HepG2 (cell line): ENCODE data around the gene BCAS3. TPM values are rescaled to one million over a fixed set of nuclear protein-coding genes. Genes with fewer than 3 reads are reported as not detected.

ENCODE experiments used
- ATAC-seq: fragments of 200-7000 bp; cut with Tn5 transposase; 3 replicates; pipeline ENCODE4 v1.9.1; 2020; ENCODE audit warnings: mild to moderate bottlenecking, moderate library complexity
- BruUV-seq: library from RNA; stranded (reverse); fragments of 400-500 nt; replicated peaks from 2 replicates; lab custom pipeline; 2021; lab: Mats Ljungman, UMichigan
- CTCF ChIA-PET: fragments of 300-600 bp; formaldehyde crosslinking; extraction: SDS; loops from one replicate; lab custom pipeline; 2021; ENCODE audit warnings: low total read pairs, inconsistent platforms, low intra/inter-chr PET ratio; lab: Yijun Ruan, JAX
- POLR2A ChIA-PET: fragments of 350-600 bp; sonication (Branson Sonifier 250); formaldehyde crosslinking; loops from one replicate; lab custom pipeline; 2020; ENCODE audit warnings: antibody characterized with exemption, inconsistent platforms; lab: Yijun Ruan, JAX
- DNase-seq: peaks from one replicate; pipeline ENCODE4 v3.0.0-alpha.2; 2015; ENCODE audit warnings: low spot score
- FAIRE-seq: peaks from 3 replicates; lab custom pipeline; 2011; peaks lifted over from hg19 to GRCh38; lab: Jason Lieb, UNC
- H2AFZ ChIP-seq: one replicate; pipeline ENCODE4 v1.6.1; 2011; ENCODE audit warnings: low read length, inconsistent platforms
- H3K27ac ChIP-seq: fragments of 300-600 bp; 3 replicates; pipeline ENCODE4 v1.8.0; 2011; ENCODE audit warnings: mixed run types, mild to moderate bottlenecking, mixed read lengths, low read length, inconsistent platforms; ENCODE audit not compliant: insufficient read depth; ENCODE audit errors: extremely low read length
- H3K27me3 ChIP-seq, 2 experiments: fragments of 200-600 bp in 1 of 2; 2 replicates in 1 of 2; 3 replicates in 1 of 2; pipeline versions ENCODE4 v1.6.0 to v1.8.0; 2011; ENCODE audit warnings: low read length in 2 of 2, mild to moderate bottlenecking in 2 of 2, moderate library complexity in 2 of 2, inconsistent platforms in 1 of 2; ENCODE audit not compliant: insufficient read depth in 2 of 2, control insufficient read depth in 1 of 2
- H3K36me3 ChIP-seq, 2 experiments: fragments of 200-600 bp in 1 of 2; replicated peaks in 1 of 2; 2 replicates in 1 of 2; 3 replicates in 1 of 2; pipeline versions ENCODE4 v1.5.1 to v1.8.0; 2011; ENCODE audit warnings: low read length in 2 of 2, inconsistent platforms in 1 of 2; ENCODE audit not compliant: insufficient read depth in 2 of 2, control insufficient read depth in 1 of 2
- H3K4me1 ChIP-seq: 2 replicates; pipeline ENCODE4 v1.5.1; 2012; ENCODE audit warnings: low read length, inconsistent platforms; ENCODE audit not compliant: insufficient read depth
- H3K4me2 ChIP-seq: 2 replicates; pipeline ENCODE4 v1.6.0; 2011; ENCODE audit warnings: low read depth, low read length, inconsistent platforms
- H3K4me3 ChIP-seq, 3 experiments: fragments of 200-600 bp in 1 of 3; sonication (generic), shearing (Covaris generic) in 1 of 3; replicated peaks in 1 of 3; 2 replicates each; pipeline ENCODE4 v1.5.1; 2011 to 2016; ENCODE audit warnings: low read length in 3 of 3, inconsistent platforms in 2 of 3, low read depth in 2 of 3, mild to moderate bottlenecking in 2 of 3, control low read depth in 1 of 3, mixed read lengths in 1 of 3; ENCODE audit not compliant: insufficient read depth in 1 of 3
- H3K79me2 ChIP-seq: one replicate; pipeline ENCODE4 v1.6.1; 2011; ENCODE audit warnings: low read length, inconsistent platforms; ENCODE audit not compliant: insufficient read depth
- H3K9ac ChIP-seq: 2 replicates; pipeline ENCODE4 v1.6.0; 2011; ENCODE audit warnings: mild to moderate bottlenecking, low read depth, low read length, inconsistent platforms; ENCODE audit not compliant: insufficient read depth
- H3K9me3 ChIP-seq: 2 replicates; pipeline ENCODE4 v1.5.1; 2012; ENCODE audit warnings: mild to moderate bottlenecking, low read length
- H4K20me1 ChIP-seq: 2 replicates; pipeline ENCODE4 v1.6.0; 2011; ENCODE audit warnings: inconsistent platforms, mild to moderate bottlenecking, low read length, moderate library complexity; ENCODE audit not compliant: insufficient read depth
- CERS6 ChIP-seq: sonication (generic); formaldehyde crosslinking; IDR thresholded peaks from 2 replicates; pipeline ENCODE4 v1.5.0; 2020; ENCODE audit warnings: missing genetic modification reagents
- FOXK1 ChIP-seq: sonication (generic); formaldehyde crosslinking; IDR thresholded peaks from 2 replicates; pipeline ENCODE4 v1.4.0; 2020; ENCODE audit warnings: low read depth, missing genetic modification reagents, borderline replicate concordance
- GLMP ChIP-seq: sonication (generic); formaldehyde crosslinking; IDR thresholded peaks from 2 replicates; pipeline ENCODE4 v1.9.0; 2021; ENCODE audit warnings: missing genetic modification reagents, mild to moderate bottlenecking, borderline replicate concordance
- MTF2 ChIP-seq: sonication (generic); formaldehyde crosslinking; IDR thresholded peaks from 2 replicates; pipeline ENCODE4 v1.5.0; 2020; ENCODE audit warnings: missing genetic modification reagents, borderline replicate concordance
- SETDB1 ChIP-seq: sonication (generic); formaldehyde crosslinking; IDR thresholded peaks from 2 replicates; pipeline ENCODE4 v1.5.1; 2020; ENCODE audit warnings: missing genetic modification reagents, mild to moderate bottlenecking, borderline replicate concordance
- SSRP1 ChIP-seq: IDR thresholded peaks from 2 replicates; pipeline ENCODE4 v1.6.1; 2016; ENCODE audit warnings: control low read depth
- ZBTB7A ChIP-seq: sonication (generic); formaldehyde crosslinking; IDR thresholded peaks from 2 replicates; pipeline ENCODE4 v1.8.0; 2022; ENCODE audit warnings: mild to moderate bottlenecking, missing genetic modification reagents
- ZNF101 ChIP-seq: sonication (generic); formaldehyde crosslinking; IDR thresholded peaks from 2 replicates; pipeline ENCODE4 v1.4.0; 2020; ENCODE audit warnings: mild to moderate bottlenecking, low read depth, missing genetic modification reagents, borderline replicate concordance
- ZNF17 ChIP-seq: sonication (generic); formaldehyde crosslinking; IDR thresholded peaks from 2 replicates; pipeline ENCODE4 v1.5.0; 2020; ENCODE audit warnings: mild to moderate bottlenecking, missing genetic modification reagents
- ZNF670 ChIP-seq: sonication (generic); formaldehyde crosslinking; IDR thresholded peaks from 2 replicates; pipeline ENCODE4 v1.8.0; 2022; ENCODE audit warnings: mild to moderate bottlenecking, missing genetic modification reagents, borderline replicate concordance
- ZNF740 ChIP-seq: sonication (generic); formaldehyde crosslinking; IDR thresholded peaks from 2 replicates; pipeline ENCODE4 v1.4.0; 2020; ENCODE audit warnings: missing genetic modification reagents
- ZNF766 ChIP-seq: sonication (generic); formaldehyde crosslinking; IDR thresholded peaks from 2 replicates; pipeline ENCODE4 v1.5.0; 2020; ENCODE audit warnings: missing genetic modification reagents, borderline replicate concordance
- ZSCAN9 ChIP-seq: IDR thresholded peaks from 2 replicates; pipeline ENCODE4 v1.6.1; 2016; ENCODE audit warnings: borderline replicate concordance
- WGBS: methylation state at CpG from one replicate; pipeline ENCODE4 v1.1.6; 2017; ENCODE audit warnings: low lambda C conversion rate; 5-methylcytosine and 5-hydroxymethylcytosine counted together
- in situ Hi-C: cut with HindIII; loops from 2 replicates; pipeline ENCODE4 v1.10.0; 2017; ENCODE audit warnings: low pct_unique_long_range_greater_than_20kb; ENCODE audit not compliant: extremely low pct_ligation_motif_present
- intact Hi-C: fragments of 100-400 bp; cut with micrococcal nuclease; formaldehyde crosslinking; loops from one replicate; pipeline ENCODE4 v1.10.0; 2022; ENCODE audit not compliant: unreplicated experiment
- polyA plus RNA-seq, 8 experiments: library from polyadenylated mRNA; depleted of rRNA in 3 of 8; stranded (reverse) in 7 of 8; unstranded in 1 of 8; fragments of >200 nt; fragmentation: Illumina TruSeq in 4 of 8; extraction: Trizol in 4 of 8; gene quantifications; 2 replicates each; pipeline versions ENCODE4 v1.2.1 to v1.2.3, GENCODE V29; 2011 to 2016; ENCODE audit warnings: low read depth in 4 of 8, missing spikeins in 1 of 8, mixed read lengths in 1 of 8; ENCODE audit not compliant: insufficient read depth in 1 of 8
- total RNA-seq, 5 experiments: library from RNA; depleted of rRNA; stranded (reverse); fragments of >200 nt; fragmentation: Illumina TruSeq; extraction: Trizol; gene quantifications; 2 replicates each; pipeline ENCODE4 v1.2.3, GENCODE V29; 2016; ENCODE audit warnings: low read depth in 1 of 5

BCAS3 gene
- total and polyA plus RNA-seq, 2 of the 13 experiments (the other 11 are each of a cell fraction or from before 2014, with no cell fraction given) = 10.7 to 11.2 TPM

GRCh38 chr17:61284174-61284573 is 606.5 kb downstream of the BCAS3 start:
- DNase-seq = no peak
- Histone ChIP-seq H3K4me3 (no peak overlapping the region), H3K79me2 (no peaks in the 10 kb centered on the region), H4K20me1 (no peaks in the 10 kb centered on the region), H3K27ac (no peak overlapping the region), H3K36me3 (no peaks in the 10 kb centered on the region), H2AFZ (no peak overlapping the region), H3K9ac (no peak overlapping the region), H3K27me3 (no peaks in the 10 kb centered on the region), H3K4me1 (peaks cover 12% of the 10 kb centered on the region; the same call in 1 of the 2 replicates), H3K4me2 (no peak overlapping the region), H3K9me3 (no peaks in the 10 kb centered on the region)
- ATAC-seq = no peak
- in situ Hi-C loops = no loop called here
- TF ChIP-seq CERS6 (CRISPR knock-in tag) (no peak), ZNF766 (no peak), GLMP (CRISPR knock-in tag) (no peak), FOXK1 (CRISPR knock-in tag) (no peak), ZBTB7A (CRISPR knock-in tag) (no peak), ZNF670 (CRISPR knock-in tag) (no peak), ZNF17 (no peak), ZNF740 (CRISPR knock-in tag) (no peak), ZNF101 (CRISPR knock-in tag) (no peak), MTF2 (no peak), SSRP1 (CRISPR knock-in tag) (no peak), ZSCAN9 (no peak), SETDB1 (CRISPR knock-in tag) (no peak)
- ChIA-PET POLR2A (no interaction called here), CTCF (no interaction called here)
- intact Hi-C loops = no loop called here
- FAIRE-seq = no peak
- BruUV-seq = no TSS peak
- 94% methylated on average over 10 of the region's 10 CpGs for WGBS
